Karpas-422 (cell line): ENCODE data around the gene PCED1A. TPM values are rescaled to one million over a fixed set of nuclear protein-coding genes. Genes with fewer than 3 reads are reported as not detected.

Experiments
- DNase-seq: peaks from one replicate; pipeline ENCODE4 v3.0.0-alpha.2; 2015
- H2AFZ ChIP-seq: fragments of 200-600 bp; sonication (generic); 2 replicates; pipeline ENCODE4 v1.6.1; 2014; ENCODE audit warnings: antibody characterized with exemption, low read length, mixed read lengths
- H3K27ac ChIP-seq: fragments of 200-600 bp; sonication (generic); 2 replicates; pipeline ENCODE4 v1.5.1; 2014; ENCODE audit warnings: mild to moderate bottlenecking, low read length, moderate library complexity
- H3K27me3 ChIP-seq: fragments of 200-600 bp; sonication (generic); 2 replicates; pipeline ENCODE4 v1.6.1; 2014; ENCODE audit warnings: low read length, mixed read lengths
- H3K36me3 ChIP-seq: fragments of 200-600 bp; sonication (generic); 2 replicates; pipeline ENCODE4 v1.6.1; 2014; ENCODE audit warnings: low read length, mixed read lengths; ENCODE audit not compliant: insufficient read depth
- H3K4me1 ChIP-seq: fragments of 200-600 bp; sonication (generic); 2 replicates; pipeline ENCODE4 v1.6.1; 2014; ENCODE audit warnings: mild to moderate bottlenecking, low read length, mixed read lengths
- H3K4me2 ChIP-seq: fragments of 200-600 bp; sonication (generic); 2 replicates; pipeline ENCODE4 v1.6.1; 2014; ENCODE audit warnings: low read length, low read depth, mild to moderate bottlenecking; ENCODE audit not compliant: poor library complexity, severe bottlenecking
- H3K4me3 ChIP-seq: fragments of 200-600 bp; sonication (generic); 2 replicates; pipeline ENCODE4 v1.5.1; 2014; ENCODE audit warnings: mild to moderate bottlenecking, antibody characterized with exemption, low read length, mixed read lengths
- H3K79me2 ChIP-seq: fragments of 200-600 bp; sonication (generic); 2 replicates; pipeline ENCODE4 v1.6.1; 2014; ENCODE audit warnings: mild to moderate bottlenecking, low read length, mixed read lengths
- H3K9ac ChIP-seq: fragments of 200-600 bp; sonication (generic); 2 replicates; pipeline ENCODE4 v1.6.0; 2014; ENCODE audit warnings: low read length
- H3K9me2 ChIP-seq: fragments of 200-600 bp; sonication (generic), shearing (Covaris generic); replicated peaks from 2 replicates; pipeline ENCODE4 v1.6.0; 2014; ENCODE audit warnings: mild to moderate bottlenecking, low read length, moderate library complexity; ENCODE audit not compliant: insufficient read depth
- H3K9me3 ChIP-seq: fragments of 300-700, 200-600 bp; sonication (generic); 2 replicates; pipeline ENCODE4 v1.6.1; 2014; ENCODE audit warnings: low read length, mixed read lengths
- H4K20me1 ChIP-seq: fragments of 200-600 bp; sonication (generic); 2 replicates; pipeline ENCODE4 v1.6.1; 2014; ENCODE audit warnings: mild to moderate bottlenecking, antibody characterized with exemption, low read length, low read depth; ENCODE audit not compliant: insufficient read depth
- total RNA-seq: library from RNA; depleted of rRNA; stranded (reverse); fragments of >200 nt; shearing (Covaris generic); gene quantifications from 2 replicates; pipeline ENCODE4 v1.2.3, GENCODE V29; 2014; ENCODE audit warnings: low replicate concordance

PCED1A gene
- total RNA-seq, 1 experiment from 2014 or later = 19.0 TPM

DNA sequence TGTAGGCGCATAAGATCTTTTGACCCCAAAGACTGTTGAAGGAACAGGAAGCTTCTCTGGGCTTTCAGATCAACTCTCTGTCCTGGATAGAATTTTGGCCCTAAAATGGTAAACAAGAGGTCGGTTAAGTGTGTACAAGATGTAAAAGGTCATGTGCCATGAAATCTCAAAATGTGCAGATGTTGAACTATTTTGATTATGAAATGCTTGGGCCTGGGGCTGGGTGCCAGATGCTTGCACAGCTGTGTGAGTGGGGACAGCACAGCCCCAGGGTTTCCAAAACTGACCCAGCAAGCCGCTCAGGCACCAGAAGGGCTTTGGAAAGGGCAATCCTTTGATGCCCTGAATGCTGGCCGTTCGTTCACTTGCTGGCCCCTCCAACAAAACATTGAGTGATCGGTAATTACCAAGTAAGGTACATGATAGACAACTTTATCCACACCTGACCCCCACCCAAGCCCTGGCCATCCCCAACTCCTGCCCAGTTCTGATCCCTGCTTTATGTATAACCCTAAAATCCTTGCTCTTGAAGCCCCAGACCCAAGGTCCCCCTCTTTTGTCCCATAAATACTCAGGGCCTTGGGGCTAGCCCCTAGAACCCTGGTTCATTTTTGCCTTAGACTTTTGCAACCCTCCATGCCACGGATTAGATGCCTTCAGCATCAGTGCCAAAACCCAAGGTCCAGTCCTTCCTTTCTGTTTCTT is 22.4 kb downstream of the PCED1A start:
- no peak overlapping the region for H3K4me3 ChIP-seq
- no peaks in the 10 kb centered on the region for H4K20me1 ChIP-seq
- H3K36me3 ChIP-seq = no peaks in the 10 kb centered on the region
- no peak overlapping the region for H3K9ac ChIP-seq
- H3K79me2 ChIP-seq = no peaks in the 10 kb centered on the region
- H2AFZ ChIP-seq = no peak overlapping the region
- no peaks in the 10 kb centered on the region for H3K27me3 ChIP-seq
- DNase-seq = no peak
- H3K4me2 ChIP-seq = no peak overlapping the region
- no peaks in the 10 kb centered on the region for H3K4me1 ChIP-seq
- H3K9me3 ChIP-seq = no peaks in the 10 kb centered on the region
- H3K27ac ChIP-seq = no peak overlapping the region
- H3K9me2 ChIP-seq = no peaks in the 10 kb centered on the region

DNA sequence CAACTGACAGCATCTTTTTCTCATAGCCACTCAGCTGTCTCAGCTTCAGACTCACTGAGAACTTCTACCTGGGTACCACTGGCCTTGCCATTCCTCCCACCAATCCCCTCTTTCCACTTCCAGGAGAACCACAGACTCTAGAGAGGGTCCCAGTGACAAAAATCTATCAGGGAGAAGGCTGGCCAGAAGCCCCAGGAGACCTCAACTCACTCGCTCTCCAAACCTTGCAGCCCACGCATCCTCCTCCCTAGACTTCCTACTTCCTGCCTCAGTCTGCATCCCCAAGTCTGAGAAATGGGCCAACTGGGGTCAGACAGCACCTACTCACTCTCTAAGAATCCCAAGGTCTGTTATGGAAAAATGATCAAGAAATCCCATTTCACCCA is 23.1 kb downstream of the PCED1A start:
- Histone ChIP-seq H3K4me3 (no peak overlapping the region), H3K27me3 (no peaks in the 10 kb centered on the region), H3K9ac (no peak overlapping the region), H3K4me2 (no peak overlapping the region), H3K9me3 (no peaks in the 10 kb centered on the region), H4K20me1 (no peaks in the 10 kb centered on the region), H3K27ac (no peak overlapping the region), H3K9me2 (no peaks in the 10 kb centered on the region), H3K79me2 (no peaks in the 10 kb centered on the region), H2AFZ (no peak overlapping the region), H3K4me1 (no peaks in the 10 kb centered on the region), H3K36me3 (no peaks in the 10 kb centered on the region)
- DNase-seq = no peak

DNA sequence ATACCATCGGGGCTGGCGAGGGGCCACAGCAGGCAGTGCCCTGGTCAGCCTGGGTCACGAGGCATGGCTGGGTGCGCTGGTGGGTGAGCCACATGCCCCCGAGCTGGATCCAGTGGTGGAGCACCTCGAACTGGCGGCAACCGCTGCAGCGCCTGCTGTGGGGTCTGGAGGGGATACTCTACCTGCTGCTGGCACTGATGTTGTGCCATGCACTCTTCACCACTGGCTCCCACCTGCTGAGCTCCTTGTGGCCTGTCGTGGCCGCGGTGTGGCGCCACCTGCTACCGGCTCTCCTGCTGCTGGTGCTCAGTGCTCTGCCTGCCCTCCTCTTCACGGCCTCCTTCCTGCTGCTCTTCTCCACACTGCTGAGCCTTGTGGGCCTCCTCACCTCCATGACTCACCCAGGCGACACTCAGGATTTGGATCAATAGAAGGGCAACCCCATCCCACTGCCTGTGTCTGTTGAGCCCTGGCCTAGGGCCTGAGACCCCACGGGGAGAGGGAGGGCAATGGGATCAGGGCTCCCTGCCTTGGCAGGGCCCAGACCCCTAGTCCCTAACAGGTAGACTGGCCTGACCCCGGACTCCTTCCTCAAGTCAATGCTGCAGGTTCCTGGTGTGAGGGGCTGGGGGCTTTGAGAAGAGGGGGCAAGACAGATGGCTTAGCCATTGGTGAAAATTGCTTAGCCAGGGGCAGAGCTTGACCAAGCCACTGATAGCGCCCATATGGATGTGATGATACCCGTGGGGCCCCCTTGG is 23.7 kb downstream of the PCED1A start:
- Histone ChIP-seq H3K27me3 (no peaks in the 10 kb centered on the region), H3K4me2 (no peak overlapping the region), H3K9me3 (no peaks in the 10 kb centered on the region), H3K9me2 (no peaks in the 10 kb centered on the region), H3K9ac (peak overlapping the region; percentile 36), H3K4me1 (no peaks in the 10 kb centered on the region), H3K36me3 (no peaks in the 10 kb centered on the region), H3K27ac (no peak overlapping the region), H2AFZ (peak overlapping the region; percentile 89; the same call in 1 of the 2 replicates), H3K4me3 (no peak overlapping the region), H3K79me2 (no peaks in the 10 kb centered on the region), H4K20me1 (no peaks in the 10 kb centered on the region)
- DNase-seq = peak; percentile 88

DNA sequence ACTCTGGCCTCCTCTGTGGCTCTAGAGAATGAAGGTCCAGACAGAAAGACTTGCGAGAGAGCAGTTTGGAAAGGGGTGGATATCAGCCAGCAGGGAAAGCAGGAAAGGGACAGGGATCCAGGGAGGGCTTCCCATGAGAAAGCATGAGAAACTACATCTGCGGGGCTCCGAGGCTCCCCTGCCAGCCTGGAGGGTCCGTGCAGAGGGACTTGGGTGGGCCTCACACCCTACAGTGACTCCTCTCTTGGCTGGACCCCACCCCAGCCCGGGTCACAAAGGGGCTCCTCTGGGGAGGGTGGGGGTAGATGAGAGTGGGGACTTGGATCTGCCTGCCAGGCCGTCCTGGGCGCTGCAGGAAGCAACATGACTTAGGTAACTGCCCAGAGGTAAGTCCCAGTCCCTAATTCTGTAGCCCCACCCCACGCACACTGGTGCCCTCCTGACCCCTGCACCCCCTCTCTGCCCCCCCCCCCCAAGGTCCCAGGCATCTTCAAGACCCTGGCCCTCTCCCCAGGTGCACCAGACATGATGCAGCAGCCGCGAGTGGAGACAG is 24.3 kb downstream of the PCED1A start, which contains the start of gene TMEM239:
TSS of gene TMEM239 (plus strand) at position 335 of the 553 bp plus-strand sequence. CDS start at position 526, 191 bp downstream.
- no peaks in the 10 kb centered on the region for H3K9me3 ChIP-seq
- no peaks in the 10 kb centered on the region for H3K4me1 ChIP-seq
- H3K79me2 ChIP-seq = no peaks in the 10 kb centered on the region
- no peak for DNase-seq
- H3K9ac ChIP-seq = peak within 1 kb of the TSS; percentile 36
- no peaks in the 10 kb centered on the region for H3K36me3 ChIP-seq
- H2AFZ ChIP-seq = peak within 1 kb of the TSS; percentile 89; the same call in 1 of the 2 replicates
- no peak within 1 kb of the TSS for H3K27ac ChIP-seq
- H4K20me1 ChIP-seq = no peaks in the 10 kb centered on the region
- H3K9me2 ChIP-seq = no peaks in the 10 kb centered on the region
- no peaks in the 10 kb centered on the region for H3K27me3 ChIP-seq
- H3K4me2 ChIP-seq = no peak within 1 kb of the TSS
- H3K4me3 ChIP-seq = no peak within 1 kb of the TSS

DNA sequence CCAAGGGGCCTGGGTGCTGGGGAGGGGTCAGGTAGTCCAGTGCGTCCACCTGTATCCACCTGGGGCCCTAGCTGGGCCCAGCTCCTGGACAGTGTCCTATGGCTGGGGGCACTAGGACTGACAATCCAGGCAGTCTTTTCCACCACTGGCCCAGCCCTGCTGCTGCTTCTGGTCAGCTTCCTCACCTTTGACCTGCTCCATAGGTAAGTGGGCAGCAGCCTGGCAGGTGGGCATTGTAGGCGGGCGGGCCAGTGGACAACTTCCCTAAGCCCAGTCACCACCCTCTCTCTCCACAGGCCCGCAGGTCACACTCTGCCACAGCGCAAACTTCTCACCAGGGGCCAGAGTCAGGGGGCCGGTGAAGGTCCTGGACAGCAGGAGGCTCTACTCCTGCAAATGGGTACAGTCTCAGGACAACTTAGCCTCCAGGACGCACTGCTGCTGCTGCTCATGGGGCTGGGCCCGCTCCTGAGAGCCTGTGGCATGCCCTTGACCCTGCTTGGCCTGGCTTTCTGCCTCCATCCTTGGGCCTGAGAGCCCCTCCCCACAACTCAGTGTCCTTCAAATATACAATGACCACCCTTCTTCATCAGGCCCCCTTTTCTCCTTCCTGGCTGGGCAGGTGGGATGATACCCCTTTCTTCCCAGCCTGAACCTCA is 25.1 kb downstream of the PCED1A start:
- Histone ChIP-seq H3K4me2 (no peak overlapping the region), H3K27ac (no peak overlapping the region), H3K9me3 (no peaks in the 10 kb centered on the region), H4K20me1 (no peaks in the 10 kb centered on the region), H3K9me2 (no peaks in the 10 kb centered on the region), H3K27me3 (no peaks in the 10 kb centered on the region), H3K4me3 (no peak overlapping the region), H3K4me1 (no peaks in the 10 kb centered on the region), H3K36me3 (no peaks in the 10 kb centered on the region), H3K9ac (no peak overlapping the region), H2AFZ (no peak overlapping the region), H3K79me2 (no peaks in the 10 kb centered on the region)
- no peak for DNase-seq

DNA sequence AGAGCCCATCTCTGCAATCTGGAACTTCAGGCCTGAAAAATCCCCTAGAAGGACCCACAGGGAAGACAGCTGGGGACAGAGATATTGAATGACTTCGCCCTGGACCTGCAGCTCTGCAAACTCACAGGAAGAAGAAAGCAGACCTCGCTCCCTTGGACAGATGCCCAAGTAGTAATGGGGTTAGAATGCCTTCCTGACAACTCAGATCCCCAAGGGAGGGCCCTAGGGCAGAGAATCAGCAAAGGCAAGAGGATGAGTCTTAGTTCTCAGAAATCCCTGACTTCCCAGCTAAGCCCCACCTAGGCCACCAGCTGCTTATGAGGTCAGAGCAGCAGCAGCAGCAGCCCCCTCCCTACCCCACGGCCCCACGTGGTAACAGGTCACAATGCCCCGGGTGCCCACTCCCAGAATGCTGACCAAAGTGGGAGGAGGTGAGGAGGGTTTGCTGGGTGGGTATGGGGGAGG is 25.8 kb downstream of the PCED1A start, which contains the start of gene C20orf141:
TSS of gene C20orf141 (plus strand) at position 401 of the 465 bp plus-strand sequence. CDS start 198 bp downstream, outside the sequence.
- no peaks in the 10 kb centered on the region for H3K9me2 ChIP-seq
- no peak within 1 kb of the TSS for H2AFZ ChIP-seq
- H3K79me2 ChIP-seq = no peaks in the 10 kb centered on the region
- H3K36me3 ChIP-seq = no peaks in the 10 kb centered on the region
- H3K27me3 ChIP-seq = no peaks in the 10 kb centered on the region
- H3K27ac ChIP-seq = no peak within 1 kb of the TSS
- H3K9me3 ChIP-seq = no peaks in the 10 kb centered on the region
- H3K9ac ChIP-seq = no peak within 1 kb of the TSS
- H3K4me2 ChIP-seq = no peak within 1 kb of the TSS
- no peak for DNase-seq
- no peak within 1 kb of the TSS for H3K4me3 ChIP-seq
- H4K20me1 ChIP-seq = no peaks in the 10 kb centered on the region
- no peaks in the 10 kb centered on the region for H3K4me1 ChIP-seq

DNA sequence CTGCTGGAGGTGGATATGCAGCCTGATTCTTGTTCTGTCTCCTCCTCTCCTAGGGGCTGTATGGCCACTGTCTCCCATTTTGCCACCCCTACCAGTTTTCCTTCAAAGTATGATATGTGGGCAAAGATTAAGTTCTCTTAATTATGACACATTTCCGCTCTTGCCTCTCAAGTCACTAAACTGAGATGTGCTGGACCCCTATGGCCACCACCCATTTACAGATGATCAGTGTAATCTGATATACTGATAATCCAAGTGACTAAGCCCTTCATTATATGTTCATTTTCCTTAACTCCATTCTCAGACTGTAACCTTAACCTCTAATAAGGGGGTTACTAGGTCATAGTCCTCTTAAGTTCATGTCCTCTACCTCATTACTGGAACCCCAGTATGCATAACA is 26.4 kb downstream of the PCED1A start:
- H3K4me3 ChIP-seq = no peak overlapping the region
- H3K4me2 ChIP-seq = no peak overlapping the region
- H3K9me3 ChIP-seq = no peaks in the 10 kb centered on the region
- H3K27ac ChIP-seq = no peak overlapping the region
- H3K9ac ChIP-seq = no peak overlapping the region
- DNase-seq = no peak
- H3K79me2 ChIP-seq = no peaks in the 10 kb centered on the region
- no peaks in the 10 kb centered on the region for H3K36me3 ChIP-seq
- H4K20me1 ChIP-seq = no peaks in the 10 kb centered on the region
- H3K27me3 ChIP-seq = no peaks in the 10 kb centered on the region
- no peaks in the 10 kb centered on the region for H3K9me2 ChIP-seq
- H2AFZ ChIP-seq = no peak overlapping the region
- no peaks in the 10 kb centered on the region for H3K4me1 ChIP-seq

DNA sequence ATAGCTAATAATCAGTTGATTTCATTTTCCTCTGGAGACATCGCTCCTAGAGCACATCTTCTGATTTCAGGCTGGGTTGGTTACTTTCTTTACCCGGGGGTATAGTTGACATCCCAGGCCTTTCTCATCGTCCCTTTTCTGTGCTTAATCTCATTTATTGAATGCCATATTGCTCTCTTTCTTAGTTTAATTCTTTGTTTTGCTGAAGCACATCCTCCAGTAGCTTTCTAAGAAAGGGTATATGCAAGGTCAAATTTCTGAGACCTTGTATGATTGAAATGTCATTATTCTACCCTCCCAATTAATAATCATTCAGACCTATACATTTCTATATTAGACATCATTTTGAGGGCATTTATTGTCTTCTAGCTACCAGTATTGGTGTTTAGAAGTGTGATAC is 28.3 kb downstream of the PCED1A start:
- no peaks in the 10 kb centered on the region for H3K9me2 ChIP-seq
- no peaks in the 10 kb centered on the region for H4K20me1 ChIP-seq
- H3K27ac ChIP-seq = no peak overlapping the region
- no peaks in the 10 kb centered on the region for H3K27me3 ChIP-seq
- no peaks in the 10 kb centered on the region for H3K79me2 ChIP-seq
- H3K9me3 ChIP-seq = no peaks in the 10 kb centered on the region
- H3K36me3 ChIP-seq = no peaks in the 10 kb centered on the region
- H3K4me3 ChIP-seq = no peak overlapping the region
- no peak overlapping the region for H3K9ac ChIP-seq
- H2AFZ ChIP-seq = no peak overlapping the region
- no peak for DNase-seq
- H3K4me1 ChIP-seq = no peaks in the 10 kb centered on the region
- H3K4me2 ChIP-seq = no peak overlapping the region
